H7 (cell line): Measurements from ENCODE around the gene FITM1. TPM values are rescaled to one million over a fixed set of nuclear protein-coding genes. Genes with fewer than 3 reads are reported as not detected.

Experiments used
- DNase-seq: peaks from one replicate; pipeline ENCODE4 v3.0.0; 2012
- H3K27me3 ChIP-seq: 2 replicates; pipeline ENCODE4 v1.6.0; 2011; ENCODE audit warnings: mild to moderate bottlenecking, low read length; ENCODE audit not compliant: control insufficient read depth, insufficient read depth
- H3K36me3 ChIP-seq: replicated peaks from 2 replicates; pipeline ENCODE4 v1.5.1; 2011; ENCODE audit warnings: low read length; ENCODE audit not compliant: control insufficient read depth, insufficient read depth
- H3K4me3 ChIP-seq: 2 replicates; pipeline ENCODE4 v1.5.1; 2011; ENCODE audit warnings: low read depth, mild to moderate bottlenecking, control low read depth, low read length, moderate library complexity; ENCODE audit not compliant: insufficient read depth
- total RNA-seq: library from RNA; depleted of rRNA; stranded (reverse); fragments of >200 nt; shearing (Covaris generic); gene quantifications from 2 replicates; pipeline ENCODE4 v1.2.3, GENCODE V29; 2014

The FITM1 gene
- total RNA-seq, 1 experiment from 2014 or later, result not detected

DNA sequence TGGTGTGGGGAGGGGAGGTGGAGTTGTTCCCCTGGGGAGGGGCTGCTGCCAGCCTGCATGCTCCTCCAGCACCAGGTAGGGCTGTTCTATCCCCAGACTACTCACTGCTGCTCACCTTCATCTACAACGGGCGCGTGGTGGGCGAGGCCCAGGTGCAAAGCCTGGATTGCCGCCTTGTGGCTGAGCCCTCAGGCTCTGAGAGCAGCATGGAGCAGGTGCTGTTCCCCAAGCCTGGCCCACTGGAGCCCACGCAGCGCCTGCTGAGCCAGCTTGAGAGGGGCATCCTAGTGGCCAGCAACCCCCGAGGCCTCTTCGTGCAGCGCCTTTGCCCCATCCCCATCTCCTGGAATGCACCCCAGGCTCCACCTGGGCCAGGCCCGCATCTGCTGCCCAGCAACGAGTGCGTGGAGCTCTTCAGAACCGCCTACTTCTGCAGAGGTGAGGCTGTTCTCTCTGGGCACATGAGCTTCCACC is 34.1 kb downstream of the FITM1 start:
- Histone ChIP-seq H3K27me3 (no peaks in the 10 kb centered on the region), H3K4me3 (no peak overlapping the region)
- no peak for DNase-seq

DNA sequence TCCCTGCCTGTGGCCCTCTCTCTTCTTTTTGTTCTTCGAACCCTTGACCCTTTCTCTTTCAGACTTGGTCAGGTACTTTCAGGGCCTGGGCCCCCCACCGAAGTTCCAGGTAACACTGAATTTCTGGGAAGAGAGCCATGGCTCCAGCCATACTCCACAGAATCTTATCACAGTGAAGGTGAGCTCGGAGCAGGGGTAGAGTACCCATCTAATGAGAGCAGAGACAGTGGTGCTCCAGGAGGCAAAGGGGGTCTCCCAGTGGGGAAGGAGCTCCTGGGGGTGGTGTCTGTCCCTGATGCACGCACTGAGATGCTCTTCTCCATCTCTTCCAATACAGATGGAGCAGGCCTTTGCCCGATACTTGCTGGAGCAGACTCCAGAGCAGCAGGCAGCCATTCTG is 35.3 kb downstream of the FITM1 start:
- Histone ChIP-seq H3K4me3 (no peak overlapping the region), H3K27me3 (no peaks in the 10 kb centered on the region), H3K36me3 (peaks cover 10% of the 10 kb centered on the region)
- DNase-seq, result no peak

More for the DNA sequence above, 34.1 kb downstream of the FITM1 start:
- peaks cover 13% of the 10 kb centered on the region for H3K36me3 ChIP-seq

DNA sequence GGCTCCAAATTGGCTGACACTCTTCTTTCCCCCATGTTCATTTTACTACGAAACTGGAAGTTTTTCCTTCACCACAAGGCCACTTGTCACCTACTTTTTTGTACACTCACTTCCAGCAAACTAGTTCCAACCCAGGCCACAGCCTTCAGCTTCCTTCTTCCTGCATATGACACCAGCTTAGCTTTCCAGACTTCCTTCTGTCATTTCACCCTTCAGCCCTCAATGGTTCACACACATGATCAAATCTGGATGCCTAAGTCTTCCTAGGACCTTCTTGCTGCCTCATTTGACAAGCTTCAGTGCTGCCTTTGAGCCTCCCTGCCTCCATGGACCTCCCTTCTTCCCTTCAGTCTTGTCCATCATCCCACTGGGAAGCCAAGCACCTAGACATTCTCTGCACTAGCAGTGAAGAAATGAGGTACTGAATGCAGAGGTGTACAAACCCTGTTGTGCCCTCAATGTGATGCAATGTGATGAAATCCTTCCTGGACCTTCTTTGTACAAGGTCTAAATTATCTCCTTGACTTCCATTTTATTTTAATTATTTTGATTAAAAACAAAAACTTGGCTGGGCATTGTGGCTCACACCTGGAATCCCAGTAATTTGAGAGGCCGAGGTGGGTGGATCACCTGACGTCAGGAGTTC is 37.1 kb downstream of the FITM1 start:
- no peak overlapping the region for H3K4me3 ChIP-seq
- H3K36me3 ChIP-seq, result peaks cover 10% of the 10 kb centered on the region
- DNase-seq, result no peak
- no peaks in the 10 kb centered on the region for H3K27me3 ChIP-seq

DNA sequence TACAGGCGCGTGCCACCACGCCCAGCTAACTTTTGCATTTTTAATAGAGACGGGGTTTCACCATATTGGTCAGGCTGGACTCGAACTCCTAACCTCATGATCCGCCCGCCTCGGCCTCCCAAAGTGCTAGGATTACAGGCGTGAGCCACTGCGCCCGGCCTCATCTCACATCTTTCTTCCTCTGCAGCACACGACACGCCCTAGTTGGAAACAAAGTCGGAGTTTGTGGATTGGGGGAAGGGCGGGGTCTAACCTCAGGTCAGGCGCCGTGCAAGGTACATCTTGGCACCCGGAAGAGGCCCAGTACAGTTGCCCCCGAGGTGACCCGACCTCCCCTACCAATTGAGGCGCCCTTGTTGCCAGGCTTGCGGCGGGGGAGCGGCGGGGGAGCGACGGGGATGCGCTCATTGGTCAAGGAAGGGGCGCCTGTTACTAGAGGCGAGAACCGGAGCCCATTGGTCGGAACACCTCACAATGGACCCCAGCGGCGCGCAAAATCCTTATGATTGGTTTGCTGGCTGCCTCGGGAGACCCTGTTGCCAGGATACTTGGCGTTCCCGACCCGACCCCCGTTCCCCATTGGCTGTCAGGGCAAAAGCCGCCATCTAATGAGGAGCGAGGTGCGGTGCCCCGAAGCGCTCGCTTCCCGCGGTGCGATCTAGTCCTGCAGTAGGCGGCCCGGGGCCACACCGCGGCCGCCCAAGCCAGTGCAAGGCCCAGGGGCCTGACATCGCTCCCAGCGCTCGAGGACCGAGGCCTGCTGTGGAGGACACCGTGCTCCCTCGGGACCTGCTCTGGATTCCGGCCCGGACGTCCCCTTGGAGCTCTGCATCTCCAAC is 41.2 kb downstream of the FITM1 start, which contains the start of gene REC8:
REC8 (plus strand) TSS at position 659 of the 839 bp plus-strand sequence. CDS start 473 bp downstream, outside the sequence.
- H3K27me3 ChIP-seq, result no peaks in the 10 kb centered on the region
- H3K4me3 ChIP-seq, result peak within 1 kb of the TSS; percentile 69
- H3K36me3 ChIP-seq, result peaks cover 5% of the 10 kb centered on the region
- DNase-seq, result peak; percentile 100

DNA sequence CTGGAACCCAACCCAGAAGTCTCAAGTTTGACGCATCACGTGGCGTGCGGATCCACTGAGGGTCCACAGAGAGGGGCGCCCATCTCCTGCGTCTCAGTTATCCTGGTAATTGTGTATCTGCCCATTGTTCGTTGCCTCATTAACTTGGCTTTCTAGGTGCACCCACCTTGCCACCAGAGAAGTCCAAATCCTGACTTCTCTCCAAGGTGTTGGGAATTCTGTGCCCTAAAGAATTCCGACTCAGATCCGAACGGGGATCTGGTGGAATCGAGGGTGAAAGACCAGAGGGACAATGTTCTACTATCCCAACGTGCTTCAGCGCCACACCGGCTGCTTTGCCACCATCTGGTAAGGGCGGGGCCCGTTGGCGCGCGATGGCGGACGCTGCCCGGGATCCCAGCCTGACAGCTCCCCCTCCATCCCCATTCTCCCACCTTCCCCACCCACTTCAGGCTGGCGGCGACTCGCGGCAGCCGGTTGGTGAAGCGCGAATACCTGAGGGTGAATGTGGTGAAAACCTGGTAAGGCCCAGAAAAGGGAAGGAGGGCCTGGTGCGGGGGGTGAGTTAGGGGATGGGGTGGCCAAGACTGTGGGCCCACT is 41.9 kb downstream of the FITM1 start:
- no peak for DNase-seq
- no peaks in the 10 kb centered on the region for H3K27me3 ChIP-seq
- H3K36me3 ChIP-seq, result peaks cover 7% of the 10 kb centered on the region

GRCh38 chr14:24172871-24173281 is 42.4 kb downstream of the FITM1 start:
- Histone ChIP-seq H3K36me3 (peaks cover 7% of the 10 kb centered on the region), H3K27me3 (no peaks in the 10 kb centered on the region), H3K4me3 (no peak overlapping the region; the same call in 1 of the 2 replicates)
- no peak for DNase-seq

More for the DNA sequence above, 41.9 kb downstream of the FITM1 start:
- H3K4me3 ChIP-seq, result peak overlapping the region; percentile 69

GRCh38 chr14:24176599-24176998 is 46.1 kb downstream of the FITM1 start:
- Histone ChIP-seq H3K4me3 (no peak overlapping the region), H3K27me3 (no peaks in the 10 kb centered on the region)
- DNase-seq, result no peak

DNA sequence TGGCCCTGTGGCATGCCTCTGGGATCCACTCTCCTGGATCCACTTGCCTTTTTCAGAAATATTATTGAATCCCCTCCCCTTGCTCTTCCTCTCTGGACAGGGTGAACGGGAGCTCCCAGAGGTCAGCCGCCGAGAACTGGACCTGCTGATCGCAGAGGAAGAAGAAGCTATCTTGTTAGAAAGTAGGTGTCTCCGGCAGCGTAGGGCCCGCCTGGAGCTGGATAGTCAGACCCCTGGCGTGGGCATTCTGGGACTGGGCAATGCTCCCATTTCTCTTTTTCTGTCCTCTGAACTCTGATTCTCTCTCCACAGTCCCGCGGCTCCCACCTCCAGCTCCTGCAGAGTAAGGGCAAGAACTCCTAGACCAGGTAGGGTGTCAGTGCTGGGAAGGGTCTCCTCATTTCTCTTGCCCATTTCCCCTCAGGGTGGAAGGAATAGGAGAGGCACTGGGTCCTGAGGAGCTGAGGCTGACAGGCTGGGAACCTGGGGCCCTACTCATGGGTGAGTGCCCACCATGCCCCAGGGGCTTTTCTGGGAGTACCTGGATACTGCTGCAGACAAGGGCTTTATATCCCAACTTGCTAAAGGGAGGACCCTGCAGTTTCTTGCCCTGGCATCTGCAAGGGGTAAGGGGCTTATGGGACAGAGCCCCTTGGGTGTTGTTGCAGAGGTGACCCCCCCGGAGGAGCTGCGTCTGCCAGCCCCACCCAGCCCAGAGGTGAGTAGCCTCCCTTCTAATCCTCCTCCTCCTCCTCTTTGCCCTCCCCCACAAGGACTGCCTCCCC is 46.8 kb downstream of the FITM1 start:
- H3K4me3 ChIP-seq, result no peak overlapping the region
- H3K27me3 ChIP-seq, result no peaks in the 10 kb centered on the region
- no peak for DNase-seq
- H3K36me3 ChIP-seq, result peaks cover 28% of the 10 kb centered on the region

More at GRCh38 chr14:24176599-24176998, 46.1 kb downstream of the FITM1 start:
- peaks cover 26% of the 10 kb centered on the region for H3K36me3 ChIP-seq

- no peaks in the 10 kb centered on the region for H3K27me3 ChIP-seq
- peaks cover 30% of the 10 kb centered on the region for H3K36me3 ChIP-seq
- no peak for DNase-seq
- no peak overlapping the region for H3K4me3 ChIP-seq
These were observed 47.4 kb downstream of the FITM1 start for GRCh38 chr14:24177891-24178290.

DNA sequence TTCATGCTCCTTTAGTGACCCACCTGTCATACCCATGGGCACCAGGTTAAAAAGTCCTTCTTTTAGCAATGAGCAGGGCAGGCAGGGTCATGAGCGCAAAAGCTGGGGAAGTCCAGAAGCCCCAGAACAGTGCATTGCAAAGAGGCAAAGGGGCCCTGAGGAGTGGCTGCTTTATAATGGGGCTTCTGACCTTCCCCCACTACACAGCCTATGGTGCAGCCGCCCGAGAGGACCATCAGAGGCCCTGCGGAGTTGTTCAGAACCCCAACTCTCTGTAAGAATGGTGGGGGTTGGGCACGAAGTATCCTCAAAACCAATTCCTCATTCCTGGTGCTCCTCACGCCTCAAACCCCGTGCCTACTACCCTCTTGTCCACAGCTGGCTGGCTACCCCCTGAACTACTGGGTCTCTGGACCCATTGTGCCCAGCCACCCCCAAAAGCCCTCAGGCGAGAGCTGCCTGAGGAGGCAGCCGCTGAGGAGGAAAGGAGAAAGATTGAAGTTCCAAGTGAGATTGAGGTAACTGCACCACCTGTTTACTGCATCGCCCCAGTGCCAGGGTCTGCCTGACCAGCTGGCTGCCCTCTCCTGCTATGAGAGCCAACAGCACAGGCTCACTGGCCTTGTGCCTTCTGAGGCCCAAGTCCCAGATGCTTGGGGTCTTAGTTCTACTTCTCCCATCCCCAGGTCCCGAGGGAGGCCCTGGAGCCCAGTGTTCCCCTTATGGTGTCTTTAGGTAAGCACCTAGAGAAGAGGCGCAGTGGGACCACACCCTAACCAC is 48.1 kb downstream of the FITM1 start:
- Histone ChIP-seq H3K4me3 (no peak overlapping the region), H3K36me3 (peaks cover 29% of the 10 kb centered on the region), H3K27me3 (no peaks in the 10 kb centered on the region)
- DNase-seq, result no peak

GRCh38 chr14:24179294-24179960 is 49.0 kb downstream of the FITM1 start:
- Histone ChIP-seq H3K27me3 (no peaks in the 10 kb centered on the region), H3K36me3 (peaks cover 31% of the 10 kb centered on the region), H3K4me3 (no peak overlapping the region)
- DNase-seq, result no peak

- peaks cover 39% of the 10 kb centered on the region for H3K36me3 ChIP-seq
- no peak overlapping the region for H3K4me3 ChIP-seq
- DNase-seq, result no peak
- H3K27me3 ChIP-seq, result no peaks in the 10 kb centered on the region
These were observed 49.7 kb downstream of the FITM1 start for GRCh38 chr14:24179961-24180796.
